Pancreas (tissue), 10 donors: ENCODE results near the gene ARHGAP8. TPM values are rescaled to one million over a fixed set of nuclear protein-coding genes. Genes with fewer than 3 reads are reported as not detected.
A peak's percentile ranks its signal among the peaks of the same experiment; 100 is the strongest.

Experiments used
- ATAC-seq, 4 donors: fragments of 200-7000 bp; cut with Tn5 transposase; one replicate each; pipeline versions ENCODE4 v1.8.0 to v1.9.1; 2020; ENCODE audit warnings: mild to moderate bottlenecking in 4 of 4, moderate library complexity in 4 of 4
- DNase-seq, 6 donors: peaks; one replicate each; pipeline ENCODE4 v3.0.0-alpha.2; 2020
- FAIRE-seq: peaks from 2 replicates; lab custom pipeline; 2012; peaks lifted over from hg19 to GRCh38; lab: Jason Lieb, UNC
- H3K27ac ChIP-seq, 4 donors: fragments of 200-600 bp; sonication (generic); 1 replicate in 3 of 4; 2 replicates in 1 of 4; pipeline versions ENCODE4 v1.5.0 to v1.8.0; 2020
- H3K27me3 ChIP-seq, 4 donors: fragments of 200-600 bp; one replicate each; pipeline ENCODE4 v1.8.0; 2021
- H3K36me3 ChIP-seq, 3 donors: fragments of 200-600 bp; sonication (generic) in 1 of 3; one replicate each; pipeline versions ENCODE4 v1.5.0 to v1.8.0; 2020 to 2021
- H3K4me1 ChIP-seq, 3 donors: fragments of 200-600 bp; one replicate each; pipeline ENCODE4 v1.8.0; 2021
- H3K4me3 ChIP-seq, 4 donors: fragments of 200-600 bp; sonication (generic) in 2 of 4; one replicate each; pipeline versions ENCODE4 v1.5.0 to v1.8.0; 2020 to 2021
- H3K9me3 ChIP-seq, 4 donors: fragments of 200-600 bp; one replicate each; pipeline ENCODE4 v1.8.0; 2021
- whole genome bisulfite sequencing, 2 donors: extraction: QIAGEN DNeasy Blood & Tissue Kit; methylation state at CpG; one replicate each; pipeline ENCODE4 v1.1.7; 2013; 5-methylcytosine and 5-hydroxymethylcytosine counted together
- intact Hi-C, 3 donors: fragments of 100-400 bp; cut with DNase I; formaldehyde crosslinking; loops; one replicate each; pipeline versions ENCODE4 v1.11.1 to v1.14.2; 2022
- polyA plus RNA-seq, 2 donors: library from polyadenylated mRNA; stranded (reverse); fragments of 200-250 nt; gene quantifications; one replicate each; pipeline ENCODE4 v1.2.3, GENCODE V29; 2013
- total RNA-seq, 6 donors: library from RNA; stranded (reverse); fragmentation: NEBNext Ultra II Directional in 4 of 6; extraction: Animal tissue kit (Norgen Biotek cat#: 25700) in 4 of 6; gene quantifications; one replicate each; pipeline versions ENCODE4 v1.2.1 to v1.2.4, GENCODE V29; 2021 to 2023
- TF ChIP-seq, protein P1 (sequence below), 4 donors: fragments of 200-600 bp; sonication (generic) in 3 of 4; IDR thresholded peaks; one replicate each; pipeline versions ENCODE4 v1.5.0 to v1.8.0; 2021; ENCODE audit warnings: antibody characterized with exemption in 4 of 4
- donor health status: healthy with polysubstance abuse.
- donor health status: DM: no; HTN: no; CAD: no; lungs with moderate emphysema.
- donor health status: DM: no; HTN: no; CAD: no.
- donor health status: control.
- donor health status: control.
- donor health status: Bipolar disorder and iron deficiency.
- donor health status: DM: yes; HTN: yes; CAD: no.
- donor health status: DM: no; HTN: no; CAD: no.
- donor health status: DM: no; HTN: no; CAD: no.
- donor health status: DM: yes; HTN: yes; CAD: no.

ARHGAP8 gene
- total and polyA plus RNA-seq, 8 donors: 8.6 to 59.2 (median 15.1) TPM

DNA sequence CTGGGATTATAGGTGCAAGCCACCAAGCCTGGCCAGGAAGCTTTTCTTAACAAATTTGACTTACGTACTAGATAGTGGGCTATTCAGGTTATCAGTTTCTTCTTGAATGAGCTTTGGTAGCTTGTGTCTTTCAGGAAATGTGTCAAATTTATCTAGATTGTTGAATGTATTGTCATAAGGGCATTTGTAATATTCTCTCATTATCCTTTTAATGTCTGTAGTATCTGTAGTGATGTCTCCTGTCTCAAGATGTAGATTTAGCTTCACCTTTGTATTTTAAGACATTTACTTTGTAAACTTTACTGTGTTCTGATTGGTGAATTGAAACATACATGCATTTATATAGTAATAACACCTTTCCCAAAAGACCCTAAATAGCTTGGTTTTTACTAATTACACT lies 20.7 kb downstream of the ARHGAP8 start:
- no peaks in the 10 kb centered on the region for H3K27me3 ChIP-seq
- no peak overlapping the region for H3K27ac ChIP-seq
- intact Hi-C loops: no loop called here
- no peaks in the 10 kb centered on the region for H3K9me3 ChIP-seq
- TF ChIP-seq, protein P1, sequence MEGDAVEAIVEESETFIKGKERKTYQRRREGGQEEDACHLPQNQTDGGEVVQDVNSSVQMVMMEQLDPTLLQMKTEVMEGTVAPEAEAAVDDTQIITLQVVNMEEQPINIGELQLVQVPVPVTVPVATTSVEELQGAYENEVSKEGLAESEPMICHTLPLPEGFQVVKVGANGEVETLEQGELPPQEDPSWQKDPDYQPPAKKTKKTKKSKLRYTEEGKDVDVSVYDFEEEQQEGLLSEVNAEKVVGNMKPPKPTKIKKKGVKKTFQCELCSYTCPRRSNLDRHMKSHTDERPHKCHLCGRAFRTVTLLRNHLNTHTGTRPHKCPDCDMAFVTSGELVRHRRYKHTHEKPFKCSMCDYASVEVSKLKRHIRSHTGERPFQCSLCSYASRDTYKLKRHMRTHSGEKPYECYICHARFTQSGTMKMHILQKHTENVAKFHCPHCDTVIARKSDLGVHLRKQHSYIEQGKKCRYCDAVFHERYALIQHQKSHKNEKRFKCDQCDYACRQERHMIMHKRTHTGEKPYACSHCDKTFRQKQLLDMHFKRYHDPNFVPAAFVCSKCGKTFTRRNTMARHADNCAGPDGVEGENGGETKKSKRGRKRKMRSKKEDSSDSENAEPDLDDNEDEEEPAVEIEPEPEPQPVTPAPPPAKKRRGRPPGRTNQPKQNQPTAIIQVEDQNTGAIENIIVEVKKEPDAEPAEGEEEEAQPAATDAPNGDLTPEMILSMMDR (IDR thresholded peaks at IDR 0.05): no peak
- no peak for ATAC-seq
- no peak for FAIRE-seq
- H3K4me3 ChIP-seq: no peak overlapping the region
- no peaks in the 10 kb centered on the region for H3K36me3 ChIP-seq
- H3K4me1 ChIP-seq: no peaks in the 10 kb centered on the region
- DNase-seq: no peak
- WGBS, 2 donors: 98 to 100% methylated on average over 1 of the region's 1 CpG

GRCh38 chr22:44775862-44776261 lies 23.5 kb downstream of the ARHGAP8 start:
- TF ChIP-seq, protein P1 (IDR thresholded peaks at IDR 0.05): no peak
- Histone ChIP-seq H3K4me3 (no peak overlapping the region), H3K4me1 (no peaks in the 10 kb centered on the region), H3K36me3 (no peaks in the 10 kb centered on the region), H3K27me3 (no peaks in the 10 kb centered on the region), H3K27ac (no peak overlapping the region), H3K9me3 (no peaks in the 10 kb centered on the region)
- intact Hi-C loops: no loop called here
- FAIRE-seq: no peak
- DNase-seq: no peak
- WGBS, 2 donors: 91 to 92% methylated on average over 5 of the region's 5 CpGs
- no peak for ATAC-seq

- H3K27me3 ChIP-seq: no peaks in the 10 kb centered on the region
- TF ChIP-seq, protein P1 (IDR thresholded peaks at IDR 0.05): no peak
- no peaks in the 10 kb centered on the region for H3K9me3 ChIP-seq
- FAIRE-seq: no peak
- no peak for DNase-seq
- H3K36me3 ChIP-seq: no peaks in the 10 kb centered on the region
- 81% methylated on average over 16 of the region's 16 CpGs for WGBS, 2 donors
- no peak overlapping the region for H3K4me3 ChIP-seq
- peak in 1 of 4 donors; percentile 39 for ATAC-seq
- intact Hi-C loops: no loop called here
- no peak overlapping the region for H3K27ac ChIP-seq
- H3K4me1 ChIP-seq: no peaks in the 10 kb centered on the region
Measured at GRCh38 chr22:44776605-44777363, 24.4 kb downstream of the ARHGAP8 start.

GRCh38 chr22:44777364-44777755 lies 25.0 kb downstream of the ARHGAP8 start:
- DNase-seq: no peak

More at GRCh38 chr22:44777364-44777755, 25.0 kb downstream of the ARHGAP8 start:
- Histone ChIP-seq H3K27ac (no peak overlapping the region), H3K4me3 (no peak overlapping the region), H3K27me3 (no peaks in the 10 kb centered on the region), H3K4me1 (no peaks in the 10 kb centered on the region), H3K36me3 (no peaks in the 10 kb centered on the region), H3K9me3 (no peaks in the 10 kb centered on the region)
- no peak for FAIRE-seq
- WGBS, 2 donors: 51 to 59% methylated on average over 2 of the region's 2 CpGs
- intact Hi-C loops: no loop called here
- no peak for ATAC-seq
- TF ChIP-seq, protein P1 (IDR thresholded peaks at IDR 0.05): no peak
